Fibroblast of pulmonary artery (primary cell): ENCODE data around the gene PPFIA3.

Source experiments
- DNase-seq: peaks from one replicate; pipeline ENCODE4 v3.0.0-alpha.2; 2010; ENCODE audit warnings: low read depth
- H3K4me3 ChIP-seq: replicated peaks from 2 replicates; pipeline ENCODE4 v1.5.1; 2011; ENCODE audit warnings: low read depth, mild to moderate bottlenecking, control low read depth, low read length, moderate library complexity
- CTCF ChIP-seq: IDR thresholded peaks from 2 replicates; pipeline ENCODE4 v1.5.1; 2011; ENCODE audit warnings: mild to moderate bottlenecking, control low read depth, low read length, inconsistent platforms; ENCODE audit errors: missing control alignments

Gene PPFIA3

DNA sequence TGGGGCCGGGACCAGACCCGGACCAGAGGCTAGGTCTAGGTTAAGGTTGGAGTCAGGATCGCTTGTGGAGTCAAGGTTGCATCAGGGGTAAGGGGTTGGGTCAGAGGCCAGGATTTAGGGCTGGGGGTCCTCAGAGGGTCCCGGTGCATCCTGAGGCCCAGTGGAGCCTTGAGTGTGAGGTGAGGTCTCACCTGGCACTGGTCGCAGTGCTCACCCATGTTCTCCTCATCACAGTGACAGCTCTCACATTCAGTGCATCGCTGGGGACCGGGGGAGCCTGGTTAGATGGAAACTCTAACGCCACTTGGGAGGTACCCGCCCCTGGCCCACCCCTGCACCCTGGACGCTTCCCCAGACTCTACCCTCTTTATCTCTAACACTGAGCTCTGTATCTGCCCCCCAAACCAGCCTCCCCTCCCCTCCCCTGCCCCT, 32.8 kb downstream of the PPFIA3 start:
- DNase-seq: no peak
- no peak overlapping the region for H3K4me3 ChIP-seq
- no peak for TF ChIP-seq CTCF

DNA sequence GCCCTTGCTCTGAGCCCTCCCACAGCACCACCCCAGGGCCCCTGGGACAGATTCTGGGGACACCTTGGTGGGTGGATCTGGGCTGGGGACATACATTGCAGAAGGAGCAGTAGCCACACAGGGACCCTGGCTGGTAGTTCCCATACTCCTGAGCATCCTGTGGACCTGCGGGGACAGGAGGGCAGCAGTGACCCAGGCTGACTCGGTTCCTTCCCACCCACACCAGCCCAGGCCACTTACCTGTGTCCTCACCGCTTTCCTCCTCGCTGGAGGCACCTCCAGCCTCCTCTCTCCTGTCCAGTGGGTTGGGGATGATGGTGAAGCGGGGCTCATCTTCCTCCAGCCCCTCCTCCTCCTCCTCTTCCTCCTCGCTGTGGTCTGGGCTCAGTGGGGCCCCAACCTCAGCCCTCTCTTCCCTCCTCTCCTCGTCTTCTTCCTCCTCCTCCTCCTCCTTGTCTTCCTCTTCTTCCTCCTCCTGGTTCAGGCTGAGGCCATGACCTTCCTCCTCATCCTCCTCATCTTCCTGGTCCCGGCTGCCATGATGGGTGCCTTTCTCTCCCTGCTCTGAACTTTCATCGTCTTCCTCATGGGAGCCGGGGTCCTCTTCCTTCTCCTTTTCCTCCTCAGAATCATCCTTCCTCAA, 33.9 kb downstream of the PPFIA3 start:
- TF ChIP-seq CTCF: no peak
- DNase-seq: no peak
- no peak overlapping the region for H3K4me3 ChIP-seq

- no peak overlapping the region for H3K4me3 ChIP-seq
- no peak for DNase-seq
- TF ChIP-seq CTCF: no peak
These were observed 34.9 kb downstream of the PPFIA3 start for GRCh38 chr19:49154279-49154678.

DNA sequence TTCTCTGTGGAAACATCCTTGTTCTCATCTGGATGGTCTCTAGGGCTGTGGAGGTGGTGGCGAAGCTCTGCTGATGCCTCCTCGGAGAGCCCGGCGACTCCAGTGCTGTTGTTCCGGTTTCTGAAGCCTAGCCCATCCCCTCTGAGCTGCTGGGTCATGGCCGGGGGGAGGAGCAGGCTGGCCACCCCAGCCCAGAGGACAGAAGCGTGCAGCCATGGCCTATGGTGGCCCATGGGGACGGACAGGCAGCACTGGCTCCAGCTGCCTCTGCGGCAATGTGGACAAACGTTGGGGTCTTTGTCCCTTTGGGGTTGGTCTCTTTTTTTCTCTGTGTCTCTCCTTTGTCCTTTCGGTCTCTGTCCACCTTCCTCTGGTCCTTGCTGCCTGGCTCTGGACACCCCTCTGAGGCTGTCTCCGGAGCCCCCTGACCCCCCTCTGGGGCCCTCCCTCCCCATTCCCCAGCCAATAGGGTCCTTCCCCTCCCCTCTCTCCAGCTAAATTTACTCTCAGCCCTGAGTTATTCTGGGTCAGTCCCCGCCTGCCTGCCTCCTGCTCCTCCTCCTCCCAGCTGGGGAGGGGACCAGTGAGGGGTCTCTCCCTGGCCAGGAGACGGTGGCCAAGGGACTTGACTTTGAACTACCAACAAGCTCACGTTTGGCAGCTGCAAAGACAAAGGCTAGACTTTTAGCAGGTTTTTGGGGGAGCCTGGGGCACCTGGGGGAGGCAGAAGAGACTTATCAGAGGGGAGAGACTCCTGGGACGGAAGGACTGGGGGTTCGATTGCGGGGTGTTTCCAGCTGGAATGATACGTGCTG, 35.9 kb downstream of the PPFIA3 start, which contains the start of gene HRC:
Gene HRC (minus strand): TSS at position 392 of the 815 bp plus-strand sequence. CDS start 159 bp downstream, at position 233.
- no peak within 1 kb of the TSS for H3K4me3 ChIP-seq
- no peak for DNase-seq
- no peak for TF ChIP-seq CTCF

GRCh38 chr19:49155820-49156346, 36.5 kb downstream of the PPFIA3 start:
- no peak for TF ChIP-seq CTCF
- H3K4me3 ChIP-seq: no peak overlapping the region
- no peak for DNase-seq

- peak within 1 kb of the TSS; percentile 95 for H3K4me3 ChIP-seq
- peak; percentile 70 for DNase-seq
- TF ChIP-seq CTCF: no peak
These were observed 38.3 kb downstream of the PPFIA3 start, which contains the start of gene TRPM4 for GRCh38 chr19:49157445-49158224. Gene TRPM4 (plus strand): TSS chr19:49157792. CDS start chr19:49157867, 75 bp downstream.
